ENCODE results near the gene ZNF408. TPM values are rescaled to one million over a fixed set of nuclear protein-coding genes. Genes with fewer than 3 reads are reported as not detected.
"Not testable (repeated sequence)": the region's sequence is repeated elsewhere in the genome, so short reads cannot be mapped to it uniquely, and the experiment has no call there.

The ZNF408 gene
- 6.6 TPM for total RNA-seq
- long read RNA-seq, transcript ZNF408-201 (5 exons, 2,442 nt), result major isoform, 20 of 26 reads
- long read RNA-seq, partial matches to known transcripts, result 2 of 26 reads
- long read RNA-seq, other reads (novel, unspliced or antisense), result 3 of 26 reads

DNA sequence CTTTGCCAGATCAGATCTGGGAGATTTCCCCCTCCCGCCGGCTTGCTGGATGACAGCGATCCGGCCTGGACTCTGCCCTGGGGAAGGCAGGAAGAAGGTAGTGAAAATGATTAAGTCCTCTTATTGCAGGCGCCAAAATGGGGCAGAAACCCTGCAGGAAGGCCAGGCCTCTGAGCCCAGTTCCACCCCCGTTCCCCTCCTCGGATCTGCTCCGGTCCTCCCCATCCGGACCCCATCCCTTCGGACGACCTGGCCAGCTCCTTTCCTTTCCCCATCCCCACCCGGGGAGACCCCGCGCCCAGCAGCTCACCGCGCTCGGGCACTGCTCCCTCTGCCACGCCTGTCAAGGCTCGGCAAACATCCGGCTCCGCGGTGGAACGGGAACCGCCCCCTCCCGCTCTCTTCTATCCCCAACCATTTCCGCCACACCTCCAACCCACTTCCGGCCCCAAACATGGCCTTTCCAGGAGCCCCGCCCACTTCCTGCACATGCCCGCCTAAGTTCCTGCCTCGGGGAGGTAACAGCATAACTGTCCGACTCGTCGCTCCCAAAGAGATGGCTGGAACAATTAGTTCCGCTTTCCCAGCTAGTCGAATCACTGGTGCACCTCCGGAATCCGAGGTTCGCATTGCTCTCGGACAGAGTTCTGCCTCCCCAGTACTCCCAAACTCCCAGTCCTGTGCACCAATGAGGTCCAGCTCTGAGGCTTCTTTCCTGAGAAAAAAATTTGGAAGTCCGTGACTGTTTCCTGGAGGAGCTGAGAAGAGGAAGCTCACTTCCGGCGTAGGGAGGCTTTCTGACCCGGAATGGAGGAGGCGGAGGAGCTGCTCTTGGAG, at the start of gene ZNF408, which contains the start of gene ARHGAP1:
ZNF408 (plus strand) TSS at position 791 of the 837 bp plus-strand sequence; CDS start at position 808, 17 bp downstream.
ARHGAP1 (minus strand) TSS at position 379 of the 837 bp plus-strand sequence. CDS start 4,512 bp downstream, outside the sequence.
- intact Hi-C loops (cut with DNase I), result no loop called here
- peak; percentile 99 for DNase-seq
- peak; percentile 95 for ATAC-seq (ENCODE audit: poor library complexity)

DNA sequence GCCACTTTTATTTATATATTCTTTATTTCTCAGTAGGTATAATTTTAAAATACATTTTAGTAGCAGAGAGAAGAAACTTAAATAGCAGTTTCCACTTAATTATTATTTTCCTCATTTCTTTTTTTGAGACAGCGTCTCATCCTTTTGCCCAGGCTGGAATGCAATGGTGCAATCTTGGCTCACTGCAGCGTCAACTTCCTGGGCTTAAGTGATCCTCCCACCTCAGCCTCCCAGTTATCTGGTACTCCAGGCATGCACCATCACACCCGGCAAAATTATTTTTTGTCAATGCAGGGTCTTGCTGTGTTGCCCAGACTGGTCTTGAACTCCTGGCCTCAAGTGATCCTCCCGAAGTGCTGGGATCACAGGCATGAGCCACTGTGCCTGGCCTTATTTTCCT, 45.2 kb upstream of the ZNF408 start:
- intact Hi-C loops (cut with DNase I), result no loop called here
- DNase-seq (no peak), ATAC-seq (ENCODE audit: poor library complexity) (no peak)

DNA sequence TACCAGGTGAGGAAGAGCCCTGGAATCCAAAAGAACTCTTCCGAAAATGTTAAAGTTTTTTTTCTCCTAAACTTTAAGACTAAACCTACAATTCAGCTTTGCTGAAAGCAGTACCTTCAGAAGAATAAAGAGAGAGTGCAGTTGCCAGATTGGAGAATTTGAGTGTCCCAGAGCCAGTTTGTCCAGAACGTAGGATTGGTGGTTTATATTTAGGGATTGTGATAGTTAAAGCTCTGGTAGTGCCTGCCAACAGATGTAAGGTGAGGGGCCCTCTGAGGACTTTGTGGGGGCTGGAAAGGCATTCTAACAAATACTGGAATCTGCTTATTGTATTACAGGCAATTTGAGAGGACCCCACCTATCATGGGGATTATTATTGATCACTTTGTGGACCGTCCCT, 43.6 kb upstream of the ZNF408 start:
- DNase-seq, result no peak
- intact Hi-C loops (cut with DNase I), result no loop called here
- ATAC-seq (ENCODE audit: poor library complexity), result peak; percentile 46

DNA sequence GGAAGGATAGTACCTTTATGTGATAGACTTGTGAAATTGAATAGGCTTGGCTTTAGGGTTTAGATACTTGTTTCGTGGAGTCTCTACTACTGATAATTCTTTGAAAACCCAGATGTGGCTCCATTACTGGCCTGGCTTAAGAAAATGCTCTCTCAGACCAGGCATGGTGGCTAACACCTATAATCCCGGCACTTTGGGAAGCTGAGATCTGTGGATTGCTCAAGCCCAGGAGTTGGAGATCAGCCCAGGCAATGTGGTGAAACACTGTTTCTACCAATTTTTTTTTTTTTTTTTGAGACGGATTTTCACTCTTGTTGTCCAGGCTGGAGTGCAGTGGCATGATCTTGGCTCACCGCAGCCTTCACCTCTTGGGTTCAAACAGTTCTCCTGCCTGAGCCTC, 42.6 kb upstream of the ZNF408 start:
- intact Hi-C loops (cut with DNase I), result no loop called here
- ATAC-seq (ENCODE audit: poor library complexity) (peak; percentile 74), DNase-seq (peak; percentile 71)

DNA sequence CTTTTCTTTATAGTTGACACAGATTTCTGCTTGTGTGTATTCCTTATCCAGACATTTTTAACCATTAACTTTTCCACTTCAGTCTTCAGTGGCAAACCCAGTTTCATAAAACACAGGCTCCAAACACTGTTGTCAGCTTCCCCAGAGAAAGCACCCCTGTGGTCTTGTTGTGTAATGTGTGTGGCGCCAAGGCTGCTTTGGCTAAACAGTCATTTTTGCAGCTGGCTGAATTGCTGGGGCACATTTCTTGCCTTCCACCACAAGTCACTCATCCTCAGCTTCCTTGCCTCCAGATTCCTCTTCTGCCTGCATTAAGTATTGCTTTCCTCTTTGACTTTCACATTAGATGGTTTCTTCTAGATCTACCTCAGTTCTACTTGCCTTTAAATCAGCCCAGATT, 40.9 kb upstream of the ZNF408 start:
- ATAC-seq (ENCODE audit: poor library complexity) (peak; percentile 57), DNase-seq (no peak)
- intact Hi-C loops (cut with DNase I), result no loop called here

DNA sequence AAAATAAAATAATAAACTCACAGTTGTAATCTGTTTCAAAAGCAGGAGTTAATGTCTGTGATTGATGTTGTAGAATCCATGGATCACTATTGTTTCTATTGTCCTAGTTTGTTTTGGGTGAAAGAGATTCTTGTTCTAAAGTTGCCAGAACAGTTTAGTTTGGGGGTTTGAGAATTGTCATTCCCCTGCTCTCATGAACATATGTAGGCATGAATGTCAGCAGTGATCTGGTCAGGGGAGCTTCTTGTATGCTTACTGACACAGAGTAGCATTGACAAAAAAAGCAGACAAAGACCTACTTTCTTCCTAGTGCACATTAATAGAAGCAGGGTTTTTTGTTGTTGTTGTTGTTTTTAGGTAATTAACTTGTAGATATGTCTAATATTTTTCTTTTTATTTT, 39.0 kb upstream of the ZNF408 start:
- intact Hi-C loops (cut with DNase I), result no loop called here
- no peak for ATAC-seq (ENCODE audit: poor library complexity)
- DNase-seq, result no peak

DNA sequence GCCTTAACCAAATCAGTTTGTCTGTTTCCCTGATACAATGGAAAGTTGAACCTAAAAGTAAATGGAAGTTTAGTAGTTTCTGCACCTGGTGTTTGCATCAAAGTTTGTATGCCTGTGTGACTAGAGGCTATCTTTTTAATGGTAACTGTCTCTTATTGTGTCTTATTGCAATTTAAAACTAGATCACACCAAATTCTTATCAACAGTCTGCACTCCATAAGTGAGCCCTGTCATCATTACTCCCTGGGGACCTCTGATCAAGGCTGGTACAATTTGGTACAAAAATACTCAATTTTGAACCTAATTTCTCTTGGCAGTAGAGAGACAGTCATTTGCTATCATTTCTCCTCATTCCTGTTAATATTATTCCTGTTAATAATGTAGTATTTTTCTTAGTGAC, 38.5 kb upstream of the ZNF408 start:
- intact Hi-C loops (cut with DNase I), result no loop called here
- ATAC-seq (ENCODE audit: poor library complexity), result no peak
- DNase-seq, result no peak

DNA sequence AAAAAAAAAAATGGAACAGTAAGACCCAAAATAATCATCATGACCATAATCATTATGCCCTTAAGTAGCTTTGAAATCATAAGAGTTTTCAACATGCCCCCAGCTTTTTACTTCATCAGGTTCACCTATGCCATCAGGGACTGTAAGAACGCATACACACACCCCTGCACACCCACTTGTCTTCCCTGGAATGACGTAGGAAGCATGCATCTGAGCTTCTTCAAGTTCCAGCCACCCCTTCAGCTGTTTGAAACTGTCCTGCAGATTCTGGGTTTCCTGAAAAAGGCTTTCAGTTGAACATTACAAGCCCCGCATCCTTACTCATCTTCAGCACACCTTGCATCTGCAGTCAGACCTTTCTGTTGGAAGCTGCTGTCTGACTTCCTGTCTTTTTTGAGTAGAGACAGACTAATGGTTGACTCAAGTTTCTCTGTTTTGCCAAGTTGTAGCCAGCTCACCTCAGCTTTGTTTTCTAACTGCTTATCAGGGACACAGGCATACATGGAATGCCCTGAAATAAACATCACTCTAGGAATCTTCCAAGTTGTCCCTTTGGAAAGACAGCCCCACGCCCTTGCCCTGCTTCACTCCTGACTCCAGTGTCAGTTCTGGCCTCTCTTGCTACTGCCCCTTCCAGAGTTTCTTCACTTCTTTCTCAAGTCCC, 37.4 kb upstream of the ZNF408 start:
- ATAC-seq (ENCODE audit: poor library complexity), result no peak
- intact Hi-C loops (cut with DNase I), result no loop called here

DNA sequence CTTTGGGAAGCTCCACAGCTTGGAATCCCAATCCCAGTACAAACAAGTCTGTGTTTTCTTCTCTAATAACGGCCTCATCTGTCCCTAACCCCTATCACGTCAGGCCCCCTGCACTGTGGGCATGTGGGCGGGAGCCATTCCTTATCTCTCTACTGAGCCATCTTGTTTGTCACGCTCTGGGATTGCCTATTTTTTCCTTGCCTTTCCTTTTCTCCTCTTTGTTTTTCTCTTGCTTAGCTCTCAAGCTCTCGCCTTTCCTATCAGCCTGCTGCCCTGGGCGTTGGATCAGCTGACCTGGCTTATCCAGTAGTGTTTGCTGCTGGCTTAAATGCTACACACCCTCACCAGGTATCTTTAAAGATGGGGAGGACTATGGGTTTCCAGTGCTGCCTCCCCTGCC, 36.2 kb upstream of the ZNF408 start:
- DNase-seq (no peak), ATAC-seq (ENCODE audit: poor library complexity) (no peak)
- intact Hi-C loops (cut with DNase I), result no loop called here

More for the DNA sequence above, 37.4 kb upstream of the ZNF408 start:
- no peak for DNase-seq

DNA sequence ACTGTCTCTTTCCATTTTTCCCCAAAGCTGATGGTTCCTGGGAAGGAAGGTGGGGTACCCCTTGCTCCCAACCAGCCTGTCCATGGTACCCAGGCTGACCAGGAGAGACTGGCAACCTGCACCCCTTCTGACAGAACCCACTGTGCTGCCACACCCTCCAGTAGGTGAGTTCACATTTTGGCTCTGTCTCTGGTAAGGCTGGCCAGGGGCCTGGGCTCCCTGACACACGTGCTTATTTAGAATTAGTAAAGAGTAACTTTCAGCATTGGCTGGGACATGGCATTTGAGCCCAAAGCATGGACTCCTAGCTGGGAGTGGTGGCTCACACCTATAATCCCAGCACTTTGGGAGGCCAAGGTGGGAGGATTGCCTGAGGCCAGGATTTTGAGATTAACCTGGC, 35.5 kb upstream of the ZNF408 start:
- intact Hi-C loops (cut with DNase I), result no loop called here
- no peak for ATAC-seq (ENCODE audit: poor library complexity)
- no peak for DNase-seq

DNA sequence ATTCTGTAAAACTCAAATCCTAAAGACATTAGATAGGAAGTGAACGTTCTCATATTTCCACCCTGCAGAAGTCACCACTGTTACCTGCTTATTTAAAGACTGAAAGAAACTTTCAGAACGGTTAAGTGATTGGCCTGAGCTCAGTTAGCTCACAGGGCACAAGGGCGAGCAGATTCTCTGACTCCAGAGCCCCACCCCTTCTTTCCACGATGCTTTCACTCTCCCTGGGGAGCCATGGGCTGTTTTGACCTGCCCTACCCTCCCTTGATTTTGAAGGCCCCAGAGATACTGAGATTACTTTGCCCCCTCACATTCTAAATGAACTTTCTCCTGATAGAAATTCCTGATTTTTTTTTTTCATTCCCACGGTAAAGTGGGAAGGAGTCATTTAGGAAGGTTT, 34.3 kb upstream of the ZNF408 start:
- intact Hi-C loops (cut with DNase I), result no loop called here
- DNase-seq (no peak), ATAC-seq (ENCODE audit: poor library complexity) (peak; percentile 72)

DNA sequence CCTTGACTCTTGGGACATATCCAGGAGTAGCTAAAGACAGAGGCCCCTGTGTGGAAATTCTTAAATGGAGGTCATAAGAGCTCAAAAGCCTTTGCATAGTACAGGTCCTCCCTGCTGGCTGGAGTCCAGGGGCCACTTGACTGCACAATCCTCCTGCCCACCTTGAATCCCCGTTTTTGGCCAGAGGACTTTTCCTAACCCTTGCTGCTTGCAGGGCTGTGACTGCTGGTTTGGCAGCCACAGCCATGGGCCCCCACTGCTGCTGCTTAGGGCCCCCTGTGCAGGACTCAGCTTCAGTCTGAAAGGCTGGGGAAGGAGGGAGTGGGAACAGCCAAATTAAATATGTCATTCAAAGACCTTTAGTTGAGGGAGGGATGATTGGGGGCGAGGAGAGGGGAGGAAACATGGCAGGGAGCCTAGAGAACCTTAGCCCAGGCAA, 33.8 kb upstream of the ZNF408 start:
- DNase-seq (peak; percentile 65), ATAC-seq (ENCODE audit: poor library complexity) (peak; percentile 54)
- intact Hi-C loops (cut with DNase I), result no loop called here

DNA sequence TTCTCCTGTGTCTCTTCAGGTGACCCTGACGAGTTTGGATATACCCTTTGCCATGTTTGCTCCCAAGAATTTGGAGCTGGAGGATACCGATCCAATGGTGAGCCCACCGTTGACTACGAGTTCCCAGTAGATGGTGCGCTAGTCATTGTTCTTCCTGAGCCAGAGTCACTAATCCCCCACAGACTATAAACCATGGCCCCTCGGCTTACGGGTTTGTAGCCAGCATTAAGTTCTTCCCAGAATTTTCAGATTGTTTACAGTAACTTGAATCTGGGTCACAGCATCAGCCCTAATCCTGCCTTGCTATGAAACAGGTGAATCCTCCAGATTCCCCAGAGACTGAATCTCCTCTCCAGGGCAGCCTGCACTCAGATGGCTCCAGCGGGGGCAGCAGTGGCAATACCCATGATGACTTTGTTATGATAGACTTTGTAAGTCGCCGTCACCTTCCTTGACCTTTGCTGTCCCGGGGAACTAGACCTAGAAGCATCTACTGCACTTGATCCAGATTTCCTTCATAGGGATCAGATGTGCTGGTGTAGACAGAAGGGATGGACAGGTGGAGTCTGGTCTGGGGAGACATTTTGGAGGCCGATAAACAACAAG, 32.2 kb upstream of the ZNF408 start:
- intact Hi-C loops (cut with DNase I), result no loop called here
- no peak for ATAC-seq (ENCODE audit: poor library complexity)
- no peak for DNase-seq

DNA sequence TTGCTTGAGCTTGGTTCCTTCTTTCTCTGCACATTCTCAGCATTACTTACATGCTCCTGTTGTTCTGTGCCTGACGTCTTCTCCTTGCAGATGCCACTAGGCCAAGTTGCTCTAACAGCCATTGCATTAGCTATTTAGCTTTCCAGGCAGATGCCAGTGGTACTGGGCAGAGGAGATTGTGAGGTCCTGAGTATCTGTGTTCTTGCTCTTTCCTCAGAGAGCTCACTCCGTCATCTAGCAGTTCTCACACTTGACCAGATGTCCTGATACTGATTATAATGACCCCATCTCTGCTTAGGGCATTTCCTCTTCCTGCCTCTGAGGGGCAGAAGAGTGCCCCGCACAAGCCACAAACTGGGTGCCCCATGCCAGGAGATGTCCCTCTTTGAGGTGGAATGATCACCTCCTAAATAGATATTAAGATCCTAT, 31.1 kb upstream of the ZNF408 start:
- DNase-seq (no peak), ATAC-seq (ENCODE audit: poor library complexity) (no peak)
- intact Hi-C loops (cut with DNase I), result no loop called here

DNA sequence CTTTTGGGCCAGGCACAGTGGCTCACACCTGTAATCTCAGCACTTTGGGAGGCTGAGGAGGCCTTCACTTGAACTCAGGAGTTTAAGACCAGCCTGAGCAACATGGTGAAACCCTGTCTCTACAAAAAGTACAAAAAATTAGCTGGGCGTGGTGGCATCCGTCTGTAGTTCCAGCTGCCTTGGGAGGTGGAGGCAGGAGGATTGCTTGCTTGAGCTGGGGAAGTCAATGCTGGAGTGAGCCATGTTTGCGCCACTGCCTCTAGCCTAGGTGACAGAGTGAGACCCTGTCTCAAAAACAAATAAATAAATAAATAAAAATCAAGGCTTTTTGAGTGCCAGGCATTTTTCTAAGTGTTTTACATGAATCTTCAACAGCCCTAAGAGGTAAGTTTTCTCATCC, 30.3 kb upstream of the ZNF408 start:
- ATAC-seq (ENCODE audit: poor library complexity); intact Hi-C loops (cut with DNase I); DNase-seq: not testable (repeated sequence)

DNA sequence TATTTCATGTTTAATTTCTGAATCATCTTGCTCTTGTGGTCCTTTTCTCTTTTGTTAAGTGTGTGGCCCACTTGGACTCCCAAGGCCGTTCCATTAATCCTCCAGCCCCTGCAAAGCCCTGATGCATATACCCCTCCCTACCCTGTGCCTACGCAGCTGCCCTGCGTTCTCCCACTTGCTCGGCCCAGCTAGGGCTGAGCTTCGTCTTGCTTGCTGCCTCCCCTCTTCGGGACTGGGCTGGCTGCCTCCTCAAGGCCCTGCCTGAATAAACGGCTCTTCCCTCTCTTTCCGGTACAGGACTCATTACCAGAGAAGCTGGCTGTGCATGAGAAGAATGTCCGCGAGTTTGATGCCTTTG, 28.9 kb upstream of the ZNF408 start:
- ATAC-seq (ENCODE audit: poor library complexity) (no peak), DNase-seq (no peak)
- intact Hi-C loops (cut with DNase I), result no loop called here

DNA sequence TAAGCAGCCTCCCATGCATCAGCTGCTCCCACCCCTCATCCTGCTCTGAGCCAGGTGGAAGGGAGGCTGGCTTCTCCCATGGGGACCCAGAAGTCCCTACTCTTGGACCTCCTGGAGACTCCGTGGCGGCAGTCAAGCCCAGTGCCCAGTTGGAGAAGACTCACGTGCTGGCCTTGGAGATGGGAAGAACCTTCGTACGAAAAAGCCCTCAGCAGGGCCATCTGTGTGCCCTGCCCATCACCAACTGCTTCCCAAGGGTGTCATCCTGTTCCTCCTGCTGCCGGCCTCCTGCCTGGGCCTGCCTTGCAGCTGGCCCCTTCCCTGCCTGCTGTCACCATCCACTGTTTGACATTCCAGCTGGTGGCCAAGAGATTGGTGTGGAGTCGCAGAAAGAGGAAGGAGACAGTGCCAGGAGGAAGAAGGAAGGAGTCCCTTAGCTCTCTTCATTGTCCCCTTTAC, 28.4 kb upstream of the ZNF408 start:
- peak; percentile 1 for ATAC-seq (ENCODE audit: poor library complexity)
- intact Hi-C loops (cut with DNase I), result no loop called here

DNA sequence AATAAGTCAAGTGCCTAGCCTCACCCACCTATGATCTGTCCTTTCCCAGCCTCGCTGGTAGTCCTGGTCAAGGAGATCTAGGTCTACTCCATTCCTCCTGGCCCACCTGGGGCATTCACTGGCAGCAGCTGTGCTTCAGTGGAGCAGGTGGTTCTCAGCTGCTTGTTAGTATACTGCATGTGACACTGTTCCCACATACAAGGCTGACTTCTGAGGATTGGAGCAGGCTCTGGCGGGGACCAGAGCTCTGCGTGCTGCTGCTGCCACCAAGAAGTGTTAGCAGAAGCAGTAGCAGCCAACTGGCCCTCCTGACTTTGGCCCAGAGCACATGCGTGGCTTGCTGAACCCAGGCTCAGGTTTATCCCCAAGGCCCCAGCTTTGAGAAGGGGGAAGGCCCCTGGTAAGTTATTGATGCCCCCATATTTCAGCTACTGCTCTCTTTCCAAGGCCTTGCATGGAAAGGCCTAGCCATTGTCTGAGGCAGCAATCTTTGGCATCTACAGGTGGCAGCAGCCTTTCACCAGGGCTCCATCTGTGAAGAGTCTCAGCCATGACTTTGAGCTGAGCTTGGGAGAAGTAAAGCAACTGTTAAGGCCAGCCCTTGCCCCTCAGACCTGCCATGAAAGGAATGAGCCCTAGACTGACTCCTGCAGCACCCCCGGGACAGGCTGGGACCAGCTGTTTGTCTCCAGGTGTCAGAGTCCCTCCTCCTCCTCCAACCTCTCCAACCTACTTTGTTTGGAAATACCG, 26.9 kb upstream of the ZNF408 start:
- DNase-seq (no peak), ATAC-seq (ENCODE audit: poor library complexity) (peak; percentile 5)
- intact Hi-C loops (cut with DNase I), result no loop called here

More for the DNA sequence above, 28.4 kb upstream of the ZNF408 start:
- no peak for DNase-seq
